ENCODE data around the gene TMEM190. TPM values are rescaled to one million over a fixed set of nuclear protein-coding genes. Genes with fewer than 3 reads are reported as not detected.

The TMEM190 gene
- total RNA-seq, 1 donor from 2014 or later, result not detected

- intact Hi-C loops (cut with micrococcal nuclease), result no loop called here
These were observed 6.8 kb upstream of the TMEM190 start for GRCh38 chr19:55369653-55370304.

DNA sequence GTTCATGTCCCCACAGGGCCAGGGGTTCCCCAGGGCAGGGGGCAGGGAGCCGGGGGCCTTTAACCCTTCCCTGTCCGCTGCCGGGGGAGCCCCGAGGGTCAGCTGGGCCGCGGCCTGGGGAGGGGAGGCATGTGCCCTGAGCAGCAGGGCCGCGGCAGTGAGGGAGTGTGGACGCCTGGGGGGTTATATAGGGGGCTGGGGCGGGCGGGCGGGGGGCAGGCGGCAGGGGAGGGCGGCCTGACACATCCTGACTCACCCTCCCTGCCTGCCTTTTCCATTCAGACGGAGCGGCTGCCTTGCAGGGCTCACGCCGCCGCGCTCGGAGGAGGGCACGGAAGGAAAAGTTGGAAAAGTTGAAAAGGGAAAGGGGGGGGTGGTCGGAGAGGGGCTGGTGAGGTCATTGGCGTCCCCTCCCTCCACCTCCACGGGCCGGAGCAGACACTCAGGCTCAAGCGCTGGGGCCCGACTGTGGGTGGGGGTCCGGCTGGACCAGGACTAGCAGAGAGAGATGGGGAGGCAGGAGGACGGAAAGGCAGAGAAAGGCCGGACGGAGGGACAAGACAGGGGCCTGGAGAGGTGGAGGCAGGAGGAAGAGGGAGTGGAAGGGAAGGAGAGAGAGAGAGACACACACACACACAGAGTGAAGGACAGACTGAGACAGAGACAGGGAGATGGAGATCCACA, 6.2 kb upstream of the TMEM190 start, which contains the start of gene IL11:
TSS of gene IL11 (minus strand) at position 159 of the 684 bp plus-strand sequence. CDS start at position 6, 153 bp downstream.
- intact Hi-C loops (cut with micrococcal nuclease), result no loop called here

GRCh38 chr19:55372316-55373081, 4.1 kb upstream of the TMEM190 start:
- intact Hi-C loops (cut with micrococcal nuclease), result no loop called here

- intact Hi-C loops (cut with micrococcal nuclease), result no loop called here
These were observed 3.2 kb upstream of the TMEM190 start for GRCh38 chr19:55373306-55373992.

DNA sequence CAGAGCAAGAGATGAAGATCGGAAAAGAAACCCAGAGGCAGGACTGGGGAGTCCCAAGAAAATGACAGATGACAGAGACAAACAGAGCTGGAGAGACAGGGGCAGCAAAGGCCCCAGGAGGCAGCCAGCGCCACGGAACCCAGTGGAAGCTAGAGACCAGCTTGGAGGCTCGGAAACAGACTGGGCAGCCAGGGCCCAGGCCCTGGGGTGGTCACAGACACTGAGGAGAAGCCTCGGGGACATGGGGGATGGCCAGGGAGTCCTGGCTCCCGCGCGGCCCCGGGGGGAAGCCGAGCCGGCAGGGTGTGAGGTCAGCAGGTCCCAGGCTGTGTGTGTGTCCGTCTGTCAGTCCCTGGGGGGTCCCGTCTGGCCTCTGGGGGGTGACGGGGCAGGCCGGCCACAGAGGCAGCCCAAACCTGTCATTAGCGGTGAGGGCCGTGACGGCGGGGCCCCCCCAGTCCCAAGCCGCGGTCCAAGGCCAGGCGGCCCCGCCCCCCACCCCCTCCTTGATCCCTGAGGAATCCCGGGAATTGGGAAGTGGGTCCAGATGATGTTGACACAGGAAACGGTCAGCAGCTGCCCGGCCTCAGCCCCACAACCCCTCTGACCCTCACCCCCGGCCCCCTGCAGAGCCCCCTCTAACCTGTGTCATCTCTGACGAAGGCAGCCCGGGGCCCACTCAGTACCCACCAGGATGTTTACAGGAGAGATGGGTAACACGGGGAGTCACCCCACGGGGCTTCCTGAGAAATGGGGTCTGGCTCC, 2.5 kb upstream of the TMEM190 start:
- intact Hi-C loops (cut with micrococcal nuclease), result no loop called here

- intact Hi-C loops (cut with micrococcal nuclease), result no loop called here
These were observed 918 bp downstream of the TMEM190 start for GRCh38 chr19:55377356-55378131.

- intact Hi-C loops (cut with micrococcal nuclease), result no loop called here
These were observed 2.5 kb downstream of the TMEM190 start for GRCh38 chr19:55379174-55379573.

GRCh38 chr19:55382013-55382412, 5.4 kb downstream of the TMEM190 start:
- intact Hi-C loops (cut with micrococcal nuclease), result loop anchor here (10.0 kb wide), 1 partner anchor 917 kb away; the partner anchor contains the start of gene LENG9

DNA sequence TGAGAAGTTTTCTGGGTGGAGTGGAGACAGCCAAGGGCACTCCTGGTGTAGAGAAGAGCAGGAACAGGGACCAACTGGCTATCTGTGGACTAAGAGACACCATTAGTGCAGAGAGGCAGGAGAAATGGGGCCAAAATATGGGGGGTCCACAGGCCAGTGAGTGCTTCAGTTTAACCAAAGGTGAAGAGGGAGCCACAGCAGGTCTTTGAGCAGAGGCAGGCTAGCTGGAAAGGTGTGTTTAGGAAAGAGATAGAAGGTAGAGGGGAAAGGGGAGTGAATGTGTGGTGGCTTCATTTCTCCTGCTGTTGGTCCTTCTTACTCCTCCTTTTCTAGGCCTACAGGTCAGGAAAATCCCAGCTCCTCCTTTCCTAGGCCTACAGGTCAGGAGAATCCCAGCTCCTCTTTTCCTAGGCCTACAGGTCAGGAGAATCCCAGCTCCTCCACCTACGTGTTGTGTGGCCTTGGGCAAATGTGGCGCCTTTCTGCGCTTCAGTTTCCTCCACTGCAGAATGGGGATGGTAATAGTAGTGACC, 6.0 kb downstream of the TMEM190 start:
- intact Hi-C loops (cut with micrococcal nuclease), result loop anchor here (1.0 to 10.0 kb wide), 2 partner anchors 90 to 918 kb away; partner anchors contain the start of gene LENG9

DNA sequence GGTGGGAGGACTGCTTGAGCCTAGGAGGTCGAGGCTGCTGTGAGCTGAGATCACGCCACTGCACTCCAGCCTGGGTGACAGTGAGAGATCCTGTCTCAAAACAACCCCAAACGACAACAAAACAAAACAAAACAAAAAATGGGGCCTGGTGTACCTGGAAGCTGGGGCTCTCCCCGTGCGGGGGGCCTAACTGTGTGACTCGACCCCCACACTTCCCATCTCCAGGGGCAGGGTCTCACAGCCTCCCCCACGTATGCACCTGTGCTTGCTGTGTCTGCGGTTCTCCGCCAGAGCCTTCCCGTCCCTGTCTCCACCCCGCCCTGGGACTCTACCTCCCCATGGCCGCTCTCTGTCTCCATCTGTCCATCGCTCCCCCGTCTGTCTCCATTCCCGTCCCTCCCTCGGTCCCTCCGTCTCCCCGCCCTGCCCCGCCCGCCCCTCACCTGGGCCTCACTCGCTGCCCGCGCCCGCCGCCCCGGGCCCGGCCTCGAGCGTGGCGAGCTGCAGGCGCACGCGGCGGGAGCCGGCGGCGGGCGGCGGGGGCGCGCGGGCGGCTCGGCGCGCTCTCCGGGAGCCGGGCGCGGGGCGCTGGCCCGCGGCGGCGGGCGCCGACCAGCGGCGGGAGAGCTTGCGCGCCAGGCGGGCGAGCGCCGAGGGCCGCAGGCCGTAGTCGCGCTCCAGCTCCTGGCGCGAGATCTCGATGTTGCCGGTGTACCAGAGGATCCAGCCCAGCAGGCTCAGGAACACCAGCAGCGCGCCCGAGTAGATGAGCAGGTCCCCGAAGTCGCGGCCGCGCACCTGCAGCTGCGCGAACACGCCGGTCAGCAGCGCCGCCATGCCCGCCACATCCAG, 6.9 kb downstream of the TMEM190 start:
- intact Hi-C loops (cut with micrococcal nuclease), result loop anchor here (1.0 to 10.0 kb wide), 2 partner anchors 91 to 919 kb away; partner anchors contain the start of gene LENG9

DNA sequence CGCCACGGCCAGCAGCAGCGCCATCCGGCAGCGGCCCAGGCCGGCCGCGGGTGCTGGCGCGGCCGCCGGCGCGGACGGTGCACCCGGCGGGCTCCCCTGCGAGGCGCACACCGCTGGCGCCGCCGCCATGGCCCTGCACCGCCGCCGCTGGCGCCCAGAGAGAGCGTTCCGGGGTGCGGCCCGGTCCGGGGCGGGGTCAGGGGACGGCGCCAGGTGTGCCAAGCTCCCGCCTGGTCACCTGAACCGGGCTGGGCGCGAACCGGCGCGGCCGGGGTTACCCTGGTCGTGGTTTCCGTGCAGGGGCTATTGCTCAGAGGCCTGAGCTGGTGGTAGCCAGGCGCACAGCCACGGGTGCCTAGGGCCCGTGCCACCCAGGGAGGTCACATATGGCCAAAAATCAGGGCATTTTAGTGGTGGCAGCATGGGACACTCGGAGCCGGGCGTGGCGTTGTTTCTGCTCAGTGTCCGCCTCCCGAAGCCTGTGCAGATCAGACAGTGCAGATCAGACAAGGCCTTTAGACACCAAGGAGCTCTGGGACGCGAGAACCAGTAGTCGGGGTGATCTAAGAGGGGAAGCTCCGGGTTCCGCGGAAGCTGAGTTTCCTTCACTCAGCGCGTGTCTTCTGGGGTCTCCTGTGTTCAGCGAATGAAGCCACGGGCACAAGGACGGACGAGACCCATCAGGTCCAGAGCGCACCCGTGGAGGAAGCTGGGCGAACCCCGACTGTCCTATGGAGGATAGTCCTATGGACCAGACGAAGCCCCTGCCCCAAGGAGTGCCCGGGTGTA, 7.7 kb downstream of the TMEM190 start, which contains the start of gene TMEM238:
TSS of gene TMEM238 (minus strand) at position 162 of the 789 bp plus-strand sequence. CDS start at position 129, 33 bp downstream.
- intact Hi-C loops (cut with micrococcal nuclease), result loop anchor here (10.0 kb wide), 1 partner anchor 920 kb away; the partner anchor contains the start of gene LENG9

DNA sequence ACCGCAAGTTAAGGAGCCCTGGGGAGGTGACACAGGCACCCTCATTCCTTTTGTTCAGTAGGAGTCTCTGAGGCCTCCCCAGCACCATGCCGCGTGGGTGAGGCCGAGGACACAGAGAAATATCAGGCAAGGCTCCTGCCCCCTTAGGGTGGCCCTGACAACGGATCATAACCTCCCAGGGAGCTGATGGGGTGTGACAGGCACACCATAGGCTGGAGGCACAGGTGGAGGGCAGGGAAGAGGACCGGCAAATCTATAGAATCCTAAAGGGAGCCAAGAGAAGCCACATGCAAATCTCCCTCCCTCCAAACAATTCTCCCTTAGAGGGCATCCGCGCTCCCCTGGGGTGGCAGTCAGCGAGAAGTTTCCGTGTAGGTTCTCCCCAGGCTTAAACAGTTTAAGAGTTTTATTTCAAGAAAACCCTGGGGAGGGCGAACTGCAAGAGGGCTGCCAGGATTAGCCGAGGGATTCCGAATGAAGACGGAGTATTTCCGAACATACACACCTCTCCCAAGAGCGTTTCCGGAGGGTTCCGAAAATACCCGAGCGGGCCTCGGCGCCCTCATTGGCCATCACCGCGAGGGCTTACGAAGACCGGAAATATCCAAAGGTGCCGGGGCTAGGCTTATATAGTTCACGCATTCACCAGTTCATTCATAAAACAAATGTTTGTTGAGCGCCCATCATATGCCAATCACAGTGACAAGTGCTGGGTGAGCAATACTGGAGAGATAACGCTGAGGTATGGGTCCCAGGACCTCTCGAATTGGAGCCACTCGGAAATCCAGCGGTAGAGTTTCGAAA, 8.5 kb downstream of the TMEM190 start:
- intact Hi-C loops (cut with micrococcal nuclease), result loop anchor here (1.0 to 10.0 kb wide), 16 partner anchors 23 to 920 kb away; partner anchors contain the start of genes COX6B2, FIZ1, HSPBP1 and ISOC2

- intact Hi-C loops (cut with micrococcal nuclease), result loop anchor here (1.0 to 10.0 kb wide), 16 partner anchors 22 to 921 kb away; partner anchors contain the start of genes COX6B2, FIZ1, HSPBP1 and ISOC2
These were observed 9.3 kb downstream of the TMEM190 start, which contains the start of gene RPL28 for GRCh38 chr19:55385724-55386492. TSS of gene RPL28 (plus strand) at chr19:55385932. CDS start at chr19:55386358, 426 bp downstream.

GRCh38 chr19:55386493-55386971, 9.9 kb downstream of the TMEM190 start:
- intact Hi-C loops (cut with micrococcal nuclease), result loop anchor here (5.0 to 10.0 kb wide), 3 partner anchors 116 to 922 kb away; partner anchors contain the start of genes LENG9, ZNF580 and ZNF581

All from T-helper 1 cell treated with Interleukin-12 subunit alpha and Interleukin-12 subunit beta and Interleukin-4 antibody, amounts not matched to agents 30 ng/mL and 1 ng/mL, for 36 hours (primary cell).